Neuronal stem cell (in vitro differentiated cells): ENCODE measurements around the gene PPWD1.

Experiments used
- DNase-seq: peaks from one replicate; pipeline ENCODE4 v3.0.0-alpha.2; 2013; ENCODE audit warnings: low spot score
- H2AFZ ChIP-seq: one replicate; pipeline ENCODE4 v1.6.1; 2013; ENCODE audit warnings: mild to moderate bottlenecking, low read length, inconsistent platforms
- H2AK5ac ChIP-seq: 2 replicates; pipeline ENCODE4 v1.6.1; 2013; ENCODE audit warnings: low read depth, mild to moderate bottlenecking, inconsistent platforms, low read length, moderate library complexity, mixed read lengths
- H2BK120ac ChIP-seq: 2 replicates; pipeline ENCODE4 v1.6.1; 2013; ENCODE audit warnings: low read depth, mild to moderate bottlenecking, inconsistent platforms, low read length, moderate library complexity, mixed read lengths
- H2BK12ac ChIP-seq: one replicate; pipeline ENCODE4 v1.6.1; 2013; ENCODE audit warnings: low read length, inconsistent platforms
- H2BK15ac ChIP-seq: 2 replicates; pipeline ENCODE4 v1.6.1; 2013; ENCODE audit warnings: mild to moderate bottlenecking, low read length, inconsistent platforms, mixed read lengths
- H2BK5ac ChIP-seq: one replicate; pipeline ENCODE4 v1.6.1; 2013; ENCODE audit warnings: inconsistent platforms, mild to moderate bottlenecking, low read length, moderate library complexity
- H3K14ac ChIP-seq: one replicate; pipeline ENCODE4 v1.6.1; 2013; ENCODE audit warnings: low read length, inconsistent platforms
- H3K18ac ChIP-seq: 2 replicates; pipeline ENCODE4 v1.6.1; 2013; ENCODE audit warnings: low read length, inconsistent platforms
- H3K23ac ChIP-seq: 2 replicates; pipeline ENCODE4 v1.6.1; 2013; ENCODE audit warnings: low read depth, mild to moderate bottlenecking, mixed read lengths, low read length, inconsistent platforms; ENCODE audit not compliant: poor library complexity
- H3K27ac ChIP-seq: replicated peaks from 3 replicates; pipeline ENCODE4 v1.5.1; 2013; ENCODE audit warnings: low read length, inconsistent platforms
- H3K27me3 ChIP-seq, 3 experiments: 2 replicates each; pipeline ENCODE4 v1.6.1; 2013; ENCODE audit warnings: low read length in 3 of 3, mild to moderate bottlenecking in 2 of 3, inconsistent platforms in 1 of 3, low read depth in 1 of 3, mixed read lengths in 1 of 3, moderate library complexity in 1 of 3; ENCODE audit not compliant: control insufficient read depth in 3 of 3, insufficient read depth in 3 of 3
- H3K36me3 ChIP-seq, 2 donors: replicated peaks in 1 of 2; 2 replicates each; pipeline ENCODE4 v1.6.1; 2013; ENCODE audit warnings: low read length in 2 of 2; ENCODE audit not compliant: control insufficient read depth in 2 of 2, insufficient read depth in 2 of 2
- H3K4ac ChIP-seq: 2 replicates; pipeline ENCODE4 v1.6.1; 2013; ENCODE audit warnings: inconsistent platforms, mild to moderate bottlenecking, low read length, moderate library complexity
- H3K4me1 ChIP-seq, 2 donors: 1 replicate in 1 of 2; 2 replicates in 1 of 2; pipeline ENCODE4 v1.6.1; 2013; ENCODE audit warnings: low read length in 2 of 2, low read depth in 1 of 2; ENCODE audit not compliant: control insufficient read depth in 2 of 2, insufficient read depth in 1 of 2
- H3K4me2 ChIP-seq: one replicate; pipeline ENCODE4 v1.6.1; 2013; ENCODE audit warnings: mild to moderate bottlenecking, low read length, inconsistent platforms; ENCODE audit not compliant: insufficient read depth, poor library complexity, severe bottlenecking
- H3K4me3 ChIP-seq, 2 donors: 2 replicates each; pipeline ENCODE4 v1.5.1; 2013; ENCODE audit warnings: low read length in 2 of 2, mild to moderate bottlenecking in 2 of 2, inconsistent platforms in 1 of 2, moderate library complexity in 1 of 2
- H3K79me1 ChIP-seq: one replicate; pipeline ENCODE4 v1.6.1; 2013; ENCODE audit warnings: low read depth, mild to moderate bottlenecking, inconsistent platforms, low read length, moderate library complexity
- H3K9ac ChIP-seq: one replicate; pipeline ENCODE4 v1.6.1; 2013; ENCODE audit warnings: mild to moderate bottlenecking, low read depth, low read length, inconsistent platforms; ENCODE audit not compliant: poor library complexity
- H3K9me3 ChIP-seq, 2 donors: replicated peaks in 1 of 2; 2 replicates each; pipeline versions ENCODE3 to v1.6.1; 2013; ENCODE audit warnings: low read length in 2 of 2, mild to moderate bottlenecking in 2 of 2, inconsistent platforms in 1 of 2, low read depth in 1 of 2, mixed read lengths in 1 of 2, moderate library complexity in 1 of 2; ENCODE audit not compliant: control insufficient read depth in 2 of 2, insufficient read depth in 1 of 2
- H4K8ac ChIP-seq: one replicate; pipeline ENCODE4 v1.6.1; 2013; ENCODE audit warnings: low read depth, mild to moderate bottlenecking, inconsistent platforms, low read length, moderate library complexity
- H4K91ac ChIP-seq: one replicate; pipeline ENCODE4 v1.6.1; 2013; ENCODE audit warnings: low read length, low read depth, mild to moderate bottlenecking, inconsistent platforms; ENCODE audit not compliant: poor library complexity
- WGBS, 2 donors: extraction: QIAGEN DNeasy Blood & Tissue Kit; methylation state at CpG; one replicate each; pipeline ENCODE4 v1.1.7; 2013; ENCODE audit warnings: missing lambda C conversion rate in 2 of 2, mixed read lengths in 1 of 2; ENCODE audit not compliant: insufficient read length in 2 of 2, insufficient replicate concordance in 1 of 2; ENCODE audit errors: extremely low coverage in 2 of 2; 5-methylcytosine and 5-hydroxymethylcytosine counted together

The PPWD1 gene

DNA sequence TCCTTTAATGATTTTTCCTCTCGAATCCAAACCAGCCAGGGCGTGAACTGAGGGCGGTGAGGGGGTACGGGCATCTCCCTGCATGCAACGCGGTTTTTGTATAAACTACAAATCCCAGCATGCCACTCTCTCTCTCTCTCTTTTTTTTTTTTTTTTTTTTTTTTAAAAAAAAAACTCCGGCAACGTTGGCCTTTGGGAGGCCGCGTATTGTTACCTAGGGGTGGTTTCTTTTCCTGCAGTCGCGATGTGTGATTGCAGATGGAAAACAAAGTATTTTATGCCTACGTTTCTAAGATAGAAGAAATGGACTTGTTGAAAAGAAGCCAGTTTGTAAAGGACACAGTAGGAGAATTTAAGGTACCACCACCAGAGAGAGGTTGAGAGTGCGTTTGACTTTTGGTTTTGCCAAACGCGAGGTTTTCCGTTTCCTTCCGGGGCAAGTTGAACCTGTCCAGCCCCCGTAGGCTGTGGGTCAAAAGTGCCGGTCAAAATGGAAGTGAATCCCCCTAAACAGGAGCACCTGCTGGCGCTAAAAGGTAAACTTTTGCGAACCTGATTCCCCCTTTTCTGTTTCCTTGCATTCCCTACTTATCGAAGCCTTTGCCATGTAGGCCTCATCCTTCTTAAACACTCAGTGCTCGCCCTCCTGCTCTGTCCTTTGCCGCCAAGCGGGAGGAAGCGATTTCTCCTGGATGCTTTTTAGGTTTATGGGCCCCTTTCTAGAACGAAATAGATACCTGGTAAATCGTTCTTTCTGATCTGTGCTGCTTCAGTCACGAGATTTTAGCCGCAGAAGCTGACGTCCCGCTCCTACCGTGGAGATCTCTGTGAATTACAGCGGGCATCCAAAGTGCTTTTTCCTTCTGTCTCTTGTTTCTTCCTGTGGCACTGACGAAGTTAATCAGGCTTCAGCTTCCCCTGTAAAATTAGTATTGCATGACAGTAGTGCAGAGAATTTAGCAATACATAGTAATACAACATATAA is 61.8 kb downstream of the PPWD1 start, which contains the start of the genes SHLD3 and TRAPPC13:
Gene SHLD3 (plus strand): TSS at position 457 of the 985 bp plus-strand sequence. CDS start 4,561 bp downstream, outside the sequence.
Gene TRAPPC13 (plus strand): TSS at position 457 of the 985 bp plus-strand sequence. CDS start 34 bp downstream, at position 491.
- no CpG with 5 or more reads among the region's 36 CpGs for WGBS, 2 donors
- peak; percentile 85 for DNase-seq

DNA sequence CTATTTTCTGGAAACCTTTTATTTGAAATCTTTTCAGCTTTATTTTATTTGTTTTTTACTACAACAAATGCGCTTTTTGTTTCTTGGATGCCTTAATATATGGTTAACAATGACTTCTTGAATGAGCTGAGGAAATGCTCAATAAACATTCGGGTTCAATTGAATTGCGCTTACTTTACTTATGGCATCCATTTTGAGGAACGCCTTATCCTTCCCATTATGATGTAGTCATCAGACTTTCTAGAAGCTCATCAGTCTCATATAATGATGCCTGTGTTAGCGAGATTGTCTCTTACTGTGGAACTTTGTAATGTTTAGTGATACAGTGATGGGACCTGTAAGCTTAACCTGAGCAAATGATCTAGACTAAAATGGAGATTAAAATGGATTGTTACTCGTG is 62.6 kb downstream of the PPWD1 start:
- Histone ChIP-seq H3K36me3 (peaks cover 2 to 15% of the 10 kb centered on the region in 2 donors), H3K4me1 (peaks cover 6 to 13% of the 10 kb centered on the region in 2 donors), H3K9ac (no peak overlapping the region), H3K79me1 (no peaks in the 10 kb centered on the region), H3K4me3 (peak overlapping the region in 1 of 2 donors; percentile 75), H2AFZ (no peak overlapping the region), H4K91ac (no peak overlapping the region), H3K23ac (no peak overlapping the region), H2BK15ac (no peak overlapping the region), H4K8ac (no peak overlapping the region), H3K4ac (no peak overlapping the region), H2BK12ac (no peak overlapping the region), H2BK120ac (no peak overlapping the region), H3K27ac (no peak overlapping the region), H3K14ac (no peak overlapping the region), H3K27me3 (no peaks in the 10 kb centered on the region), H3K18ac (no peak overlapping the region), H2AK5ac (no peak overlapping the region), H3K9me3 (no peaks in the 10 kb centered on the region), H2BK5ac (no peak overlapping the region), H3K4me2 (no peak overlapping the region)
- WGBS, 2 donors = no CpG with 5 or more reads among the region's 6 CpGs
- DNase-seq = no peak

More for the DNA sequence above, 61.8 kb downstream of the PPWD1 start, which contains the start of the genes SHLD3 and TRAPPC13:
- peak within 1 kb of the TSS; percentile 75 to 97 for H3K4me3 ChIP-seq
- no peak within 1 kb of the TSS for H3K23ac ChIP-seq
- H2BK12ac ChIP-seq = no peak within 1 kb of the TSS
- H4K8ac ChIP-seq = peak within 1 kb of the TSS; percentile 66
- peaks cover 2 to 12% of the 10 kb centered on the region in 2 donors for H3K36me3 ChIP-seq
- H3K27ac ChIP-seq = peak within 1 kb of the TSS; percentile 50
- no peak within 1 kb of the TSS for H2BK5ac ChIP-seq
- H3K9ac ChIP-seq = peak within 1 kb of the TSS; percentile 93
- peak within 1 kb of the TSS; percentile 66 for H3K4me2 ChIP-seq
- no peak within 1 kb of the TSS for H4K91ac ChIP-seq
- H3K27me3 ChIP-seq = no peaks in the 10 kb centered on the region
- H3K18ac ChIP-seq = peak within 1 kb of the TSS; percentile 94
- no peak within 1 kb of the TSS for H2AK5ac ChIP-seq
- no peaks in the 10 kb centered on the region for H3K79me1 ChIP-seq
- H3K9me3 ChIP-seq = no peaks in the 10 kb centered on the region
- H2BK120ac ChIP-seq = no peak within 1 kb of the TSS
- no peak within 1 kb of the TSS for H3K4ac ChIP-seq
- H2BK15ac ChIP-seq = no peak within 1 kb of the TSS
- H3K4me1 ChIP-seq = peaks cover 6 to 13% of the 10 kb centered on the region in 2 donors
- H3K14ac ChIP-seq = no peak within 1 kb of the TSS
- H2AFZ ChIP-seq = peak within 1 kb of the TSS; percentile 93

DNA sequence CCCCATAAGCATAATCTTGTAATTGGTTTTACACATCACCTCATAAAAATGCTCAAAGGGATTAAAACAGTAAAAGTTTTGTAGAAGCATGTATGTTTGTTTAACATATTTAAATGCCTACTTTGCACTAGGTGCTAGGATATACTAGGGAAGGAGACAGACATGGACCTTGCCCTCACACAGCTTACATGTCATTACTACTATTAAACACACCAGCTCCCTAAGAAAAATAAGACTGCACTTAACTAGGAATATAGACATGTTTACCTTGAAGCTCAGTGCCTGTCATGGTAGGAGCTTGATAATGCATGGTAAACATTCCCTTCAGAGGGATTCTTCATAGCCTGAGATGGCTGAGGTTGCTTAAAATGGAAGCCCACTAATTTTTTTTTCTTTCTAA is 67.9 kb downstream of the PPWD1 start:
- no peak overlapping the region for H3K14ac ChIP-seq
- no peak overlapping the region for H3K9ac ChIP-seq
- no peak for DNase-seq
- no peaks in the 10 kb centered on the region for H3K79me1 ChIP-seq
- no peak overlapping the region for H3K4me3 ChIP-seq
- no peak overlapping the region for H4K8ac ChIP-seq
- H2BK5ac ChIP-seq = no peak overlapping the region
- H3K27ac ChIP-seq = no peak overlapping the region
- no peaks in the 10 kb centered on the region for H3K9me3 ChIP-seq
- H2BK12ac ChIP-seq = no peak overlapping the region
- H2BK120ac ChIP-seq = no peak overlapping the region
- H3K4ac ChIP-seq = no peak overlapping the region
- H3K4me2 ChIP-seq = no peak overlapping the region
- peaks cover 4 to 22% of the 10 kb centered on the region in 2 donors for H3K36me3 ChIP-seq
- H4K91ac ChIP-seq = no peak overlapping the region
- H3K27me3 ChIP-seq = no peaks in the 10 kb centered on the region
- H3K18ac ChIP-seq = no peak overlapping the region
- no peak overlapping the region for H2AFZ ChIP-seq
- H3K23ac ChIP-seq = no peak overlapping the region
- H2AK5ac ChIP-seq = no peak overlapping the region
- H3K4me1 ChIP-seq = peaks cover under 1 to 2% of the 10 kb centered on the region in 2 donors
- H2BK15ac ChIP-seq = no peak overlapping the region
